ENCODE data around the gene TSPO. TPM values are rescaled to one million over a fixed set of nuclear protein-coding genes. Genes with fewer than 3 reads are reported as not detected.
A peak's percentile ranks its signal among the peaks of the same experiment; 100 is the strongest.

Gene TSPO
- total and polyA plus RNA-seq, 4 experiments from 2014 or later, result 66.9 to 548 (median 211) TPM

- Histone ChIP-seq H3K27me3 (ENCODE audit: insufficient read depth, low read length) (no peaks in the 10 kb centered on the region), H3K4me1 (ENCODE audit: insufficient read depth, low read length) (peaks cover 5% of the 10 kb centered on the region), H3K27ac (ENCODE audit: low read depth, low read length) (no peak overlapping the region), H3K9me3 (ENCODE audit: control insufficient read depth in 1 of 2, low read length in 2 of 2) (no peaks in the 10 kb centered on the region), H3K4me3 (ENCODE audit: low read length in 2 of 2) (no peak overlapping the region), H3K36me3 (ENCODE audit: insufficient read depth, low read length) (no peaks in the 10 kb centered on the region)
- intact Hi-C loops (cut with micrococcal nuclease), result no loop called here
- DNase-seq, result no peak
- Mint-ChIP-seq H3K27me3 (no peaks in the 10 kb centered on the region), H3K4me3 (no peak overlapping the region), H3K9me3 (no peaks in the 10 kb centered on the region), H3K36me3 (peaks cover 4 to 17% of the 10 kb centered on the region in 2 donors), H3K27ac (peak overlapping the region in 2 of 7 donors; percentile 65 to 70), H3K4me1 (peaks cover 0 to 24% (median 4%) of the 10 kb centered on the region in 4 donors)
- POLR2A ChIA-PET (ENCODE audit: partially characterized antibody), result no interaction called here
- CTCF ChIA-PET (ENCODE audit: partially characterized antibody), result no interaction called here
These were observed 7.6 kb downstream of the TSPO start for GRCh38 chr22:43158778-43159483.

GRCh38 chr22:43159484-43160178 lies 8.3 kb downstream of the TSPO start:
- ChIA-PET CTCF (ENCODE audit: partially characterized antibody) (no interaction called here), POLR2A (ENCODE audit: partially characterized antibody) (no interaction called here)
- DNase-seq, result no peak
- H3K36me3 ChIP-seq (ENCODE audit: insufficient read depth, low read length), result no peaks in the 10 kb centered on the region
- no peaks in the 10 kb centered on the region for H3K27me3 Mint-ChIP-seq
- H3K4me1 Mint-ChIP-seq, result peaks cover 0 to 25% (median 5%) of the 10 kb centered on the region in 4 donors
- no peaks in the 10 kb centered on the region for H3K9me3 ChIP-seq (ENCODE audit: control insufficient read depth in 1 of 2, low read length in 2 of 2)
- no peak overlapping the region for H3K4me3 ChIP-seq (ENCODE audit: low read length in 2 of 2)
- H3K36me3 Mint-ChIP-seq, result peaks cover 4 to 18% of the 10 kb centered on the region in 2 donors
- H3K27ac Mint-ChIP-seq, result no peak overlapping the region
- no peaks in the 10 kb centered on the region for H3K9me3 Mint-ChIP-seq
- no peak overlapping the region for H3K27ac ChIP-seq (ENCODE audit: low read depth, low read length)
- no peak overlapping the region for H3K4me3 Mint-ChIP-seq
- intact Hi-C loops (cut with micrococcal nuclease), result no loop called here
- H3K4me1 ChIP-seq (ENCODE audit: insufficient read depth, low read length), result peaks cover 5% of the 10 kb centered on the region
- no peaks in the 10 kb centered on the region for H3K27me3 ChIP-seq (ENCODE audit: insufficient read depth, low read length)

GRCh38 chr22:43160497-43161126 lies 9.3 kb downstream of the TSPO start:
- Histone ChIP-seq H3K4me3 (ENCODE audit: low read length in 2 of 2) (no peak overlapping the region), H3K27me3 (ENCODE audit: insufficient read depth, low read length) (no peaks in the 10 kb centered on the region), H3K4me1 (ENCODE audit: insufficient read depth, low read length) (peaks cover 5% of the 10 kb centered on the region), H3K36me3 (ENCODE audit: insufficient read depth, low read length) (no peaks in the 10 kb centered on the region), H3K9me3 (ENCODE audit: control insufficient read depth in 1 of 2, low read length in 2 of 2) (no peaks in the 10 kb centered on the region), H3K27ac (ENCODE audit: low read depth, low read length) (no peak overlapping the region)
- ChIA-PET POLR2A (ENCODE audit: partially characterized antibody) (interaction anchor here (1.5 kb wide), 1 partner anchor 8 kb away, joined by 6 read pairs; no protein-coding TSS in a partner anchor), CTCF (ENCODE audit: partially characterized antibody) (no interaction called here)
- no peak overlapping the region for H3K4me3 Mint-ChIP-seq
- H3K4me1 Mint-ChIP-seq, result peaks cover 0 to 23% (median 5%) of the 10 kb centered on the region in 4 donors
- peak overlapping the region in 1 of 7 donors; percentile 70 for H3K27ac Mint-ChIP-seq
- no peaks in the 10 kb centered on the region for H3K27me3 Mint-ChIP-seq
- H3K9me3 Mint-ChIP-seq, result no peaks in the 10 kb centered on the region
- peaks cover 4 to 18% of the 10 kb centered on the region in 2 donors for H3K36me3 Mint-ChIP-seq
- DNase-seq, result no peak
- intact Hi-C loops (cut with micrococcal nuclease), result no loop called here

- Histone ChIP-seq H3K27me3 (ENCODE audit: insufficient read depth, low read length) (no peaks in the 10 kb centered on the region), H3K4me1 (ENCODE audit: insufficient read depth, low read length) (peaks cover 5% of the 10 kb centered on the region), H3K9me3 (ENCODE audit: control insufficient read depth in 1 of 2, low read length in 2 of 2) (no peaks in the 10 kb centered on the region), H3K4me3 (ENCODE audit: low read length in 2 of 2) (no peak overlapping the region), H3K27ac (ENCODE audit: low read depth, low read length) (no peak overlapping the region), H3K36me3 (ENCODE audit: insufficient read depth, low read length) (no peaks in the 10 kb centered on the region)
- Mint-ChIP-seq H3K27ac (peak overlapping the region in 1 of 7 donors; percentile 47), H3K9me3 (no peaks in the 10 kb centered on the region), H3K4me1 (peaks cover 0 to 14% (median 5%) of the 10 kb centered on the region in 4 donors), H3K27me3 (no peaks in the 10 kb centered on the region), H3K36me3 (peaks cover 4 to 20% of the 10 kb centered on the region in 2 donors), H3K4me3 (no peak overlapping the region)
- CTCF ChIA-PET (ENCODE audit: partially characterized antibody), result no interaction called here
- intact Hi-C loops (cut with micrococcal nuclease), result no loop called here
- POLR2A ChIA-PET (ENCODE audit: partially characterized antibody), result interaction anchor here (1.7 kb wide), 1 partner anchor 24 kb away, joined by 4 read pairs; no protein-coding TSS in a partner anchor
- no peak for DNase-seq
These were observed 11.2 kb downstream of the TSPO start for GRCh38 chr22:43162412-43163150.

- Mint-ChIP-seq H3K36me3 (peaks cover 4 to 26% of the 10 kb centered on the region in 2 donors), H3K4me3 (no peak overlapping the region), H3K4me1 (peaks cover 0 to 8% (median 4%) of the 10 kb centered on the region in 4 donors), H3K27ac (no peak overlapping the region), H3K9me3 (no peaks in the 10 kb centered on the region), H3K27me3 (no peaks in the 10 kb centered on the region)
- Histone ChIP-seq H3K27ac (ENCODE audit: low read depth, low read length) (no peak overlapping the region), H3K4me1 (ENCODE audit: insufficient read depth, low read length) (peaks cover 2% of the 10 kb centered on the region), H3K27me3 (ENCODE audit: insufficient read depth, low read length) (no peaks in the 10 kb centered on the region), H3K9me3 (ENCODE audit: control insufficient read depth in 1 of 2, low read length in 2 of 2) (no peaks in the 10 kb centered on the region), H3K36me3 (ENCODE audit: insufficient read depth, low read length) (no peaks in the 10 kb centered on the region), H3K4me3 (ENCODE audit: low read length in 2 of 2) (no peak overlapping the region)
- ChIA-PET POLR2A (ENCODE audit: partially characterized antibody) (interaction anchor here (0.6 to 1.7 kb wide), 2 partner anchors 23 to 355 kb away, joined by 3 to 4 read pairs; no protein-coding TSS in a partner anchor), CTCF (ENCODE audit: partially characterized antibody) (no interaction called here)
- intact Hi-C loops (cut with micrococcal nuclease), result no loop called here
- no peak for DNase-seq
These were observed 12.0 kb downstream of the TSPO start for GRCh38 chr22:43163241-43163795.

- Histone ChIP-seq H3K27me3 (ENCODE audit: insufficient read depth, low read length) (no peaks in the 10 kb centered on the region), H3K36me3 (ENCODE audit: insufficient read depth, low read length) (no peaks in the 10 kb centered on the region), H3K4me3 (ENCODE audit: low read length in 2 of 2) (no peak overlapping the region), H3K27ac (ENCODE audit: low read depth, low read length) (no peak overlapping the region), H3K4me1 (ENCODE audit: insufficient read depth, low read length) (no peaks in the 10 kb centered on the region), H3K9me3 (ENCODE audit: control insufficient read depth in 1 of 2, low read length in 2 of 2) (no peaks in the 10 kb centered on the region)
- Mint-ChIP-seq H3K4me1 (peaks cover 0 to 9% (median 5%) of the 10 kb centered on the region in 4 donors), H3K27ac (peak overlapping the region in 1 of 7 donors; percentile 22), H3K4me3 (no peak overlapping the region), H3K36me3 (peaks cover 4 to 26% of the 10 kb centered on the region in 2 donors), H3K27me3 (no peaks in the 10 kb centered on the region), H3K9me3 (no peaks in the 10 kb centered on the region)
- DNase-seq, result no peak
- ChIA-PET POLR2A (ENCODE audit: partially characterized antibody) (interaction anchor here (1.7 kb wide), 1 partner anchor 22 kb away, joined by 4 read pairs; no protein-coding TSS in a partner anchor), CTCF (ENCODE audit: partially characterized antibody) (no interaction called here)
- intact Hi-C loops (cut with micrococcal nuclease), result no loop called here
These were observed 13.3 kb downstream of the TSPO start for GRCh38 chr22:43164636-43165035.
